RWPE1 (cell line): ENCODE results near the gene EFCAB5.
A peak's percentile ranks its signal among the peaks of the same experiment; 100 is the strongest.

Experiments used
- CTCF ChIA-PET: fragments of 350-600 bp; sonication (Branson Sonifier 250); formaldehyde crosslinking; extraction: SDS; loops from one replicate; lab custom pipeline; 2021; lab: Yijun Ruan, JAX
- POLR2A ChIA-PET: fragments of 400-600 bp; formaldehyde crosslinking; extraction: SDS; loops from one replicate; lab custom pipeline; 2020; ENCODE audit warnings: antibody characterized with exemption; ENCODE audit not compliant: low non-redundant PET; lab: Yijun Ruan, JAX
- DNase-seq: peaks from one replicate; pipeline ENCODE4 v3.0.0; 2012; ENCODE audit warnings: low spot score
- H3K27ac ChIP-seq: fragments of 450-650 bp; 2 replicates; pipeline ENCODE4 v1.5.1; 2017
- CTCF ChIP-seq: fragments of 450-650 bp; conservative IDR thresholded peaks from 2 replicates; pipeline ENCODE4 v1.5.1; 2017; ENCODE audit warnings: low read depth, mild to moderate bottlenecking

The EFCAB5 gene

DNA sequence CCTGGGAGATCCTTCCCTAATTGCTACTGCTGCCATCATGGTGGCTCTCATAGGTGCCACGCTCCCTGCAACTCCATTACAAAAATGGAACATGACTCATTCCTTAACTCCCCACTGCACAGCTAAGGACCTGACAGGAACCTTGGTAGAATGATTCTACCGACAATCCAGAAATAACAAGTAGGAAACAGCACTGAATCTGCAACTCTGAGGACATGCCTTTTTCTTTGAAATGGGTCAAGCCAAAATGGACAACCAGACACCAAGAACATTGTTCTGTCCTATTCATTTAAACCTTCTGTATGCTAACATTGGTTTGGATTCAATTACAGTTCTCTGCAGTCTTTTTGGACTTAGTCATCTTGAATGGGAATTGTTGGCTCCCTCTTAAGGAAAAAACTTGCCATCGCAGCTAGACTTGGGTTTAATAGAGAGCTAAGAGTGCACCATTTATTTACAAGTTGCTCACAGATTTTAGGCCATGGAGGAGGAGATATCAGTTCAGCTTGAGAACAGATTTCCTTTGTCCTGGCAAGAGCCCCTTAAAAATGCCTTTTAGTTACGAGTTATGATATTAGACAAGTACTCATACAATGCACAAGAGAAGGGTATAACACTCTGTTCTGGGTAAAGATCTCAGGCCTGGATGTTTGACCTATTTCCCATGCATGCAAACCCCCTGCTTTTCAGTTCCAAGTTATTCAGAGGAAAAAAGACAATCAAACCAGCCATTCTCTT, 154.2 kb downstream of the EFCAB5 start:
- no peak overlapping the region for H3K27ac ChIP-seq
- CTCF ChIA-PET: interaction anchor here (0.5 to 1.5 kb wide), 7 partner anchors 9 to 520 kb away, joined by 3 to 9 read pairs (median 5); no protein-coding TSS in a partner anchor
- DNase-seq: peak; percentile 64

GRCh38 chr17:30101686-30102390, 160.4 kb downstream of the EFCAB5 start:
- ChIA-PET POLR2A (no interaction called here), CTCF (no interaction called here)
- no peak overlapping the region for H3K27ac ChIP-seq
- no peak for DNase-seq
- TF ChIP-seq CTCF: no peak

More for the DNA sequence above, 154.2 kb downstream of the EFCAB5 start:
- POLR2A ChIA-PET: no interaction called here
- TF ChIP-seq CTCF: peak; percentile 65

- CTCF ChIA-PET: interaction anchor here (0.5 to 2.5 kb wide), 21 partner anchors 8 to 1054 kb away, joined by 3 to 22 read pairs (median 3); partner anchors contain the start of genes NSRP1 and SLC6A4
- no peak overlapping the region for H3K27ac ChIP-seq
- POLR2A ChIA-PET: interaction anchor here (0.5 kb wide), 1 partner anchor 154 kb away, joined by 4 read pairs; no protein-coding TSS in a partner anchor
These were observed 162.5 kb downstream of the EFCAB5 start for GRCh38 chr17:30103921-30104320.

GRCh38 chr17:30104575-30105339, 163.3 kb downstream of the EFCAB5 start:
- peak; percentile 73 for DNase-seq
- peak; percentile 91 for TF ChIP-seq CTCF
- ChIA-PET POLR2A (interaction anchor here (0.5 kb wide), 1 partner anchor 153 kb away, joined by 4 read pairs; no protein-coding TSS in a partner anchor), CTCF (interaction anchor here (0.5 to 2.5 kb wide), 29 partner anchors 9 to 1055 kb away, joined by 3 to 22 read pairs (median 3); partner anchors contain the start of genes NSRP1 and SLC6A4)
- H3K27ac ChIP-seq: no peak overlapping the region

More at GRCh38 chr17:30103921-30104320, 162.5 kb downstream of the EFCAB5 start:
- DNase-seq: no peak
- TF ChIP-seq CTCF: no peak

GRCh38 chr17:30112794-30113193, 171.4 kb downstream of the EFCAB5 start:
- DNase-seq: no peak
- ChIA-PET POLR2A (no interaction called here), CTCF (interaction anchor here (1.0 to 2.6 kb wide), 2 partner anchors 8 to 12 kb away, joined by 5 to 19 read pairs; no protein-coding TSS in a partner anchor)
- H3K27ac ChIP-seq: no peak overlapping the region
- TF ChIP-seq CTCF: no peak
